Stimulated activated CD8-positive, alpha-beta memory T cell treated with anti-CD3 and anti-CD28 coated beads, Interleukin-7, amount 100 ng/mL, for 1 hour (primary cell): ENCODE measurements around the gene GSTM3.
"Not testable (repeated sequence)": the region's sequence is repeated elsewhere in the genome, so short reads cannot be mapped to it uniquely, and the experiment has no call there.

Experiments used
- DNase-seq, 2 donors: peaks; one replicate each; pipeline ENCODE4 v3.0.0-alpha.2; 2020; ENCODE audit warnings: low read depth in 2 of 2

GSTM3 gene

DNA sequence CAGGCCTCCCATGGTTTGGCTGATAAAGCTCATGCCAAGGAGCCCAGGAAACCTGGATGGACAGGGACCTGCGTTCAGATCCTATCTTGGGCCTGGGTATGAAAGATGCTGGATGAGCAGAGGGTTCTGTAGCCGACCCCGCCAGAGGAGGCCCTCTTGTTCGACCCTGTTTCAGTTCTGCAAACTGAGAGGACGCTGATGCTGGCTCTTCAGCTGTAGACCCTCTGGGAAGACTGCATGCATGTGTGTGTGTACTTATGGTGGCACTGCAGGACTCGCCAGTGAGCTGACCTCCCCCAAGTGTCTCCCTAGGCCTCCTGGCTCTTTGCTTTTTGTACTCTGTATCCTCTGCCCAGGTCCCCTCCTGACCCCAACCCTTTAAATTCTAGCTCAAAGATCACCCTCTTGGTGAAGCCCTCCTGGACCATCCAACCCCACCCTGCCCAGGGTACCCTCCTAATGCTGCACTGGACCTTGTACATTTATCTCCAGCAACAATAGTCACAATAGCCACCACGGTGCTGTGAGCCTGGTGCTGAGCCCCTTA is 21.3 kb upstream of the GSTM3 start:
- no peak for DNase-seq

DNA sequence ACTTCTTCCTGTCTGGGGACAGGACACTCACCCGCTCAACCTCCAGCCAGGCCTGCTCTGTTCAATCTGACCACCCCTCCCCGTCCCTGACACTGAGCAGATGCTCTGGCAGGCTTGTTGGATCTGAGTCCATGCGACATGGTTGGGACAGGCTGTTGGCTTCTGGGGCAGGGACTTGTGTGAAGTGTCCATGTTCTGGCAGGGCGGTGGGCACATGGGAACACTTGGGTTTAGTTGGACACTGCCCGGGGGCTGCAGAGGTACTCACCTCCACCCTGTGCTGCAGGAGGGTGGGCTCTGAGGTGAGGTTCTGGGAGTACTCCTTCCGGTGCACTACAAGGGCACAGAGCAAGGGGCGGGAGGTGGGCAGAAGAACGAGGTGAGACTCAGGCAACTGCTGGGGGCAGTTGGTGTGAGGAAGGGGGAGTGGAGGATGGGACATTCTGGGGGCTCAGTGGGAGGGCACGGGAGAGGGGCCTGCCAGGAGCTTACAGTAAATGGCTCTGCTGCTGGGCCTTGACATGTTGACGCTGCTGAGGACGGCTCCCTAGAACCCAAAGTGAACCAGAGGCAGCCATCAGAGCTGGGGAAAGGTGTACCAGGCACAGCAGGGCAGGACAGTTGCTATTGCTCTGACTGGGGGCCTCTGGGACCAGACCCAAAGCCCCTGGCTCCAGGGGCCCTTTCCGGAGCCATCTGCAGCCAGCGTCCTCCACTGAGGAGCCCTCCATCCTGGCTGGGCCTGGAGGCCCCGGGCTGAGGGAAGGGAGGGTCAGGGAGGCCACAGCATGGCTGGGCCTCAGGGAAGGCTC is 20.6 kb upstream of the GSTM3 start:
- DNase-seq: no peak

DNA sequence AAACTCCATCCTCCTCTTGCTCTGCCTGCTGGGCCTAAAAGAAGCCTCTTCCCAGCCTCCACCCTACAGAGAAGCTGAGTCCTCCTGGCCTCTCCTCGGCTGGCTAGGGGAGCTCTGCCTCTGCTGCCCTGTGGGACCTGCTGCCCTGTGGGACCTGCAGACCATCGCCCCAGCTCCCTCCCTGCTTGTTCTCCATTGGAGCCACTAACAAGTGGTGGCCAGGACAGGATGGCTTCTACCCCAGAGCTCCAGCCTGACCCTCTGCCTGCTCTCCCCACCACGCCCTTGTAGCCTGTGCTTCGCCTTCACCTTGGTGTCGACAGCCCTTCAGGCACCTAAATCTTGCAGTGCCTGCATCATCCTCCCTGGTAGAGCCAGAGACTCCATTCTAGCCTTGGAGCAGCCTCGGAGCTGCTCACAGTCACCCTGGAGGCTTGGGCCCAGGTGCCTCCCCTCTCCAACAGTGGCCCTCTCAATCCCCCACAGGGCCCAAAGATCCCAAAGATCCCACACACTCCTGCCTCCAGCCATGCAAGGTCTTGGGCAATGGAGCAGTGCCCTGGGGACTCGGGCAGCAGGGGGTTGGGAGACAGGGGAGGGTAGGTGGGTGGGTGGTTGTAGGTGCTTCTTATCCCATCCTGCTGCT is 19.9 kb upstream of the GSTM3 start:
- no peak for DNase-seq

DNA sequence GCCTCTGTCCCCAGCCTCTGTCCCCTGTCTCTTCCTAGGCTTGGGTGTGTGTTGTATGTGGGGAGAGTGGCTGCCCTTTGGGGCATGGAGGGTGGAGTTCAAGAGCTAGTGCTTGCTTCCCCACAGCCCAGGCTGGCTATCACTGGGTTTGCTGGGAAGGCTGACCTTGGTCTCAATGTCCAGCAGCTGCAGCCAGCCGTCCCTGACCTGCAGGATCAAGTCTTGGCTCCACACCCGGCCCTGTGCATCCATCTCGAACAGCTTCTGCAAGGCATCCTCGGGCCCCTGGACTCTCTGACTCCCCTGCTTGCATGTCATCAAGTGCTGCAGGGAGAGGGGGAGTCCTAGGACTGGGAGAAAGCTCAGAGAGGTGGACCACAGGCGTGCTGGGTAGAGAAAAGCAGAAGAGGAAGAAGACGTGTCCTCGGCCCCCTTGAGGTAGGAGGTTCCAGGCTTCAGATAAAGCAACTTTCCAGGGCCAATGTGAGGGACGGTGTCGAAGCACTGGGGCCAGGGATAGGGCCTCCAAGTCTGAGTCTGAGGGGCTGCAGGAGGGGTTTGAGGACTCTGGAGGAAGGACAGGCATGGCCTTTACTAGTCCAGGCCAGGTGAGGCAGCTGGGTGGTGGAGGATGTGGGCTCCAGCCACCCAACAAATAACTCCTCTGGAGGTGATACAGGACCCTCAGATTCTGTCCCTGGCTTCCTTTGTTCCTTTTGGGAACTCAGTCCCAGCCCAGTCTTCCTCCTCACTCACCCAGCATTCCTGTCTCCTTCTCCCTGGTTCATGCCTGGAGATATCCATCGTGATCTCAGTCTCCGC is 18.9 kb upstream of the GSTM3 start:
- no peak for DNase-seq

DNA sequence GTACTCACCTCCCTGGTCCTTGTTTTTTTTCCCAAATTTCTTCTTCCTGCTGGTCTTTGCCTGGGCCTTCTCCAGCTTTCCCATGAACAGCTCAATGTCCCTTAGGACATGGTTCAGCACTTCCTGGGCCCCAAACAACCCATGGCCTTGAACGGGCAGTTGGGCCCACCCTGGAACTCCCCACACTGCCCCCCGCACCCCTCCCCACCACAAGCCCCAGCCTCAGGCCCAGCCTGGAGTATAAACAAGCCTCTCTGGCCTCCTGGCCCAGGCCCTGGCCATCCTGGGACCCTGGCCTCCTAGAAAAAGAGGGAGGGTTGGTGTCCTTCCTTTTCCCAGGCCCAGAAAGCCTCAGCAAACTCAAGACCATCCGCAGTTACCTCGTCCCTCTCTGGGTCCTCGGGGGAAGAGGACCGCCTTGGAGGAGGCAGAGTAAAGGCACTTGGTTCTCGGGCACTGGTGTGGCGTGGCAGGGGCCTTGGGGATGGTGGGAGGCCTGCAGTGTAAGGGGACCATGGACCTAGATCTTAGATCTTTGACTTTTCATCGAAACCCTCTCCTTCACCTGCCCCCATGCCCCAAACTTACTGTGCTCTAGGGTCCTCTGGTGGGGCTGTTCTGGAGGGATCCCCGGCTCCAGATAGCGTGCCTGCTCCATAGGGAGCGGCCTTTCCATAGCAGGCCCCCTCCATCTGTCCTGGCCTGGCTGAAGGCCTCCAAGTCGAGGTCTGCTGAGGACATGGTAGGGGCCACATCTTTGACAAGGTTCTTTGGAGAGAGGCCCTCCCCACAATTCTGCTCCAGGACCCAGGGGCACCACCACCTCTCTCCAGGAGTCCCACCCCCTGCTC is 17.3 kb upstream of the GSTM3 start:
- DNase-seq: no peak

DNA sequence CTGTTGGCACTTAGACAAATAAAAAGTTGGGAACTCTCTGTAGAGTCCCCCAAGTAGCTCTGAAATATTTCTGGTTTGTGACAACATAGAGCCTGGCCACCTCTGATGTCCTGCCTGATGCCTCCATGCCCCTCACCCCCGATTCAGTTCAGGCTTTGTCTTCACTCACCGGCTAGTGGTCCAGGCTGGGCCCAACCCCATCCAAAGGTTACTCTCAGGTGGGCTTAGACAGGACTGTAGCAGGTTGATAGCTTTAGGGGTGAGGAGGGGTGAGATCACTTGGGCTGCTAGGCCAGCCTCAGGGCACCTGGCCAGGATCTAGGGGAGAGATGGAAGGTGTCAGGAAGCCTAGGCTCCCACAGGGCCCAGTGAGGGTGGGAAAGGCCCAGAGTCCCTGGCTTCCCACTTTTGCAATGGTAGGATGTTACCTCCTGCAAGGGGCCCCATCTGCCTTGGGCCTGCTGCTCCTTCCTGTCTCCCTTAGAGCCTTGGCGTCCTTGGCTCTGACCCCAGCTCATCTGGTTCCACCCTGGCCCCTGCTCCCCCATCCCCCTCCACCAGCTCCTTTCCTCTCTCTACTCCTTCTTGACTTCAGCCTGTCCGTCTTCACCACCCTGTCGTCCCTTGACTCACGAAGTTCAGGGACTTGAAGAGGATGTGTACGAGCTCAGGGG is 16.1 kb upstream of the GSTM3 start:
- DNase-seq: no peak

DNA sequence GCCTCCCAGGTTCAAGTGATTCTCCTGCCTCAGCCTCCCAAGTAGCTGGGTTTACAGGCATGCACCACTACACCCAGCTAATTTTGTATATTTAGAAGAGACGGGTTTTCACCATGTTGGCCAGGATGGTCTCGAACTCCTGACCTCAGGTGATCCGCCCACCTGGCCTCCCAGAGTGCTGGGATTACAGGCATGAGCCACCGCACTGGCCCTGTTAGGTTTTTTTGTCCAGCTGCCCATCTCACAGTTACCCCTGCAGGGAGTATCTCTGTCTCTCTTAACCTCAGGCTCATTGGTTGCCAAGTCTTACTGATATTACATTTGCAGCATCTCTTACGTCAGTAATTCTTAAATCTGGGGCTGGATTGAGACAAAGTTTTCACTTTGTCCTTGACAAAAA is 15.5 kb upstream of the GSTM3 start:
- DNase-seq: not testable (repeated sequence)

DNA sequence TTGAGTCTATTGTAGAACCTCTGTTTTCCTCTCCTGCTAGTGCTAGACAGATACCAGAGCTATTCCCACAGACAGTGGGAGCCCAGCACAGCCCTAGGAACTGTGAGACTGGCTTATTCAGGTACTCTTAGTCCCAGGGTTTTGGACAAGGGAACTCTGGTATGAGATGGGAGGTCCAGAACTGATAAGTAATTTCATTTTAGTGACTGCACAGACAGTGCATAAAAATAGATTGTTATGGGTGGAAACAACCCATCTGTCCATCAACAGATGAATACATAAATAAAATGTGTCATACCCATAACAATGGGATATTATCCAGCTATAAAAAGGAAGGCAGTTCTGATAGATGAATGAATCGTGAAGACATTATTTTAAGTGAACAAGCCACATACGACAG is 13.9 kb upstream of the GSTM3 start:
- DNase-seq: no peak

DNA sequence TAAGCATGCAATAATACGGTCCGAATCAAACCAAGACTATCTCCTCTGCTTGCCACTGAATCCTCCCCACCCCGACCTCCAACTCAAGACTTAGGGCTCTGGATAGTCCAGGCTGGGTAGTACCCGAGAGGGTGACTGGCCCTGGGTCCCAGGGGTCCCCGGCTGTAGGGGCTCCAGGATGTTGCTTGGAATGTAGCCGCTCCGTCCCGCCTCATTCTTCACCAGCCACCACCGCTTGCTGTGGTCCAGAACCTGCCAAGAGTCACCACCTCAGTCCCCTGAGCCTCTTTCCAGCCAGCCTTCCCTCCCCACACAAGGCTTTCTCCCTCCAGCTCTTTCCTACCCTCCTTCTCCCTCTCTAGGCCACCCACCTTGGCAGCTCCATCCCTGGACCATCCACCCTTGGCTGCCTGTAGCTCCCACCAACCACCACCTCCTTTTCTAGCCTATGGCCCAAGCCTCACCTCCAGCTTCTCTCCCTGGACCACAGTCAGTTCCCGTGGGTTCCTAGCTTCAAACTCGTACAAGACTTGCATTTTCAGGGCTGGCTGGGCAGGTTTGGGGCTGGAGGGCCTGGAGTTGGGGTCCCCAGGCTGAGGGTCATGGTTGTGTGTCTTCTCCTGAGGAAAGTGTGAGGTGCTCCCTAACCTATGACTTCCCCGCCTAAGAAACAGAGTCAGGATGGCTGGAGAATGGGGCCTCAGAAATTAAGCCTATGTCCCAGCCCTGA is 10.9 kb upstream of the GSTM3 start:
- DNase-seq: no peak

DNA sequence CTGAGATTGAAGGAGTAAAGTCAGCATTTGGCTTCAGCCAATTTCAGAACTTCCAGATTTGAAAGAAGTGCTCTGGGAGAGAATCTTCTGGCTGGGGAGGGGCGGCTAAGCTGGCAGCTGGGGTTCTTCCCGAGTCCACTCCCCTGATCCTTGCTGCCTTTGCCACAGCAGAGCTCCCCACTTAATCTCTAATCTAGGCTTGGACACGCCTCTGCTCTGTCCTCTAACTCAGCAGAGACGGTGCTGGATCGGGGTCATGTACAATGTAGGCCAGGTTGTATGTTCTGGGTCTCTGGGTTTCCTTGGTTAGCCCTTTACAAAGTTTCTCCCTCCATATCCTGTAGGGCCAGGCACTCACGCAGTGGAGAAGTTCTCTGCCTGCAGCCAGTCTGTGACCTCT is 10.1 kb upstream of the GSTM3 start:
- DNase-seq: no peak

DNA sequence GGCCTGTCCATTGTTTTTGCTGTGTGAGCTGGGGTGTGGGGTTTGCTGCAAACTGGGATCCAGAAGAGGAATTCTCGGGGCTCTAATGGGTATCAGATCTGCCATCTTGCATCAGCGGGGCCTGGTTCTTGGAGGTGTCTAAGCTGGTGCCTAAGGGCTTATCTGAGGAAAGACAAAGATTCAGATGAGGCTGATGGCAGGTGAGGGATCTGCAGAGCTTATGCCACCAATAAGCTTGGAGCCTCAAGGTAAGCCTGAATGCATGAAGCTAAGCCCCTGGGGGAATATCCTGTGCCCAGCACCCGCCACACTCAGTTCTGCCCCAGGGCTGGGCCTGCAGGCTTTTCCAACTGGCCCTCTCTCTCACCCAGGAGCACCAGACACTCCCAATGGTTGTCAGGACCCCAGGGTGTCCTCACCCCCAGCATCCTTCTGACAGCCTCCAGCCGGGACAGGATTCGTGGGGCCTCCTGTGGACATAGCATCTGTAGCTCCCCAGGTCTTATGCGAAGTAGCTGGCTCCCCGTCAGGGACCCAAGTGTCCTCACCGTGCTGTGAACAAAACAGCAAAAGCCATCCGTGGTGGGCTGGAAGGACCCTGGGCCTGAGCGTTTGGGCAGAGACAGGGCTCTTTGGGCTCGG is 9.5 kb upstream of the GSTM3 start:
- DNase-seq: no peak

DNA sequence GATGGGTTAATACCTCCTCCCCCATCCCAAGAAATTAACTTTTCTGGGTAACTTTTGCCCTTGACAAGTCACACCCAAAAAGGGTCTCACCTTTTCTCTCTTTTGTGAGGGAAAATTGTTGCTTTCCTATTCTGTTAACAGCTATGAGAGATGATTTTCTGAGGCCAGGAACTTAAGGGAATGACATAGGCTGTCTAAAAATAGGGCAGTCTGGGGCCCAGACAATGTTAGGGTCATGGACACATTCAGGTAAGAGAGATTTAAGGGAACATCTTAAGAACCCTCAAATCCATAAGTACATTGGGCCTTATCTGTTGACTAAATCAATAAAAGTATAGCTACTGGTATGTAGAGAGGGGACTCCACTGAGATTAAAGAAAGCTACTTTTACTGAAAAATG is 8.4 kb upstream of the GSTM3 start:
- DNase-seq: no peak

DNA sequence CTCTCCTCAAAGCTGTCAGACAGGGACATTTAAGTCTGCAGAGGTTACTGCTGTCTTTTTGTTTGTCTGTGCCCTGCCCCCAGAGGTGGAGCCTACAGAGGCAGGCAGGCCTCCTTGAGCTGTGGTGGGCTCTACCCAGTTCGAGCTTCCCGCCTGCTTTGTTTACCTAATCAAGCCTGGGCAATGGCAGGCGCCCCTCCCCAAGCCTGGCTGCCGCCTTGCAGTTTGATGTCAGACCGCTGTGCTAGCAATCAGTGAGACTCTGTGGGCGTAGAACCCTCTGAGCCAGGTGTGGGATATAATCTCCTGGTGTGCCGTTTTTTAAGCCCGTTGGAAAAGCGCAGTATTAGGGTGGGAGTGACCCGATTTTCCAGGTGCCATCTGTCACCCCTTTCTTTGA is 7.5 kb upstream of the GSTM3 start:
- not testable (repeated sequence) for DNase-seq

DNA sequence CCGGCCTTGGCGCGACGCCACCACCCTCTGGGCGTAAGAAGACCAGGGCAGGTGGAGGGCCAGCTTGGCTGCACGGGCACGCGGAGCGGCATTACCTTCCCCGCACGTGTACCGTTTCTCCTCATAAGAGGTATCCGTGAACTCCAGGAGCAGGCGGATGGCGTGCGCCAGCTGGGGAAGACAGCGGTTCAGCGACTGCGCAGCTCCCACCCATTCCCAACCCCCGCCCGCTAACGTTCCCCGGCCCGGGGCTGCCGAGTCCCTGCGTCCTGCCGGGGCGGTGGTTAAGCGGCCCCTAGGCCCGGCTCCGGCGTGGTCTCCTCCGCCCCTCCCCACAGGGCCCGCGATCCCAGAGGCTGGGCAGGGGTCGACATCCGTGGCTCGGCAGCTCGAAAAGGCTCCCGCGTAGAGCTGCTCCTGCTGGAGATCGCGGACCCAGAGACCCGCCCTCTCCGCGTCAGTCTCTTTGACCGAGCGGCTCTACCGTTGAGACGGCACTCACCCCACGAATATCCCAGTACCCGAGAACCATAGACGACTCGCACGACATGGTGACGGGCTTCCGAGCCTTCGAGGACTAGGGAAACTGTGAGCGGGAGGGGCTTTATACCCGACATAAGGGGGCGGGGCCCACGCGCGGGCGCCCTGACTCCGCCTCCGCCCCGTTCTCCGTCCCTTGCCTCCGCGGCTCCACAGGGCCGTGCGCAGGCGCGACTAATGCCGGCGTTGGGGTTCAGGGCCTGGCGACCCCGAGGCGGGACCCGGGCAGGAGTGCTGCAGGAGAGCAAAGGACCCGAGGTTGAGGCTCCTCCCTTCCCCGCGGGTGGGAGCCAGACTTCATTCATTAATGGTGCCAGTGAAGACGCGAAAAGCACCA is 862 bp downstream of the GSTM3 start:
- peak; percentile 65 for DNase-seq

DNA sequence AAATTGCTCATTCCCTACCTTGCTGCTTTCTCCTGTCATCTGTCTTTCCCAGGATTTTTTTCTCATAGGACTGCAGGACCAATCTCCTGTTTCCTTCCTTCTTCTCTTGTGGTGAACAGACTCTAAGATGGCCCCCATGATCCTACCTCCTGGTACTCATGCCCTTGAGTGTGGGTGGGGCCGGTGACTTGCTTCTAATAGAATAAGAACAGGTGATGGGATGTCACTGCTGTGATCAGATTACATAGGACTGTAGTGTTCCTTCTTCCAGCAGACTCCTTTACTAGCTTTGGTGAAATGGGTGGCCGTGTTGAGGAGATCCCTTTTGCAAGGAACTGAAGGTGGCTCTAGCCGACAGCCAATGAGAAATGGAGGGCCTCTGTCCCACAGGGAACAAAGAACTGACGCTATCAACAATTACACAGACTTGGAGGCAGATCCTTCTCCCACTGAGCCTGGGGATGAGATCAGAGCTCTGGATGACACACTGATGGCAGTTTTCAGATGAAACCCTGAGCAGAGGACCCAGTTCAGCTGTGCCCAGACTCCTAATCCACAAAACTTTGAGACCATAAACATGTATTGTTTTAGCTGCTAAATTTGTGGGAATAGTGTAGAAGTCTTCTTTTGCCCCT is 7.5 kb downstream of the GSTM3 start:
- no peak for DNase-seq

DNA sequence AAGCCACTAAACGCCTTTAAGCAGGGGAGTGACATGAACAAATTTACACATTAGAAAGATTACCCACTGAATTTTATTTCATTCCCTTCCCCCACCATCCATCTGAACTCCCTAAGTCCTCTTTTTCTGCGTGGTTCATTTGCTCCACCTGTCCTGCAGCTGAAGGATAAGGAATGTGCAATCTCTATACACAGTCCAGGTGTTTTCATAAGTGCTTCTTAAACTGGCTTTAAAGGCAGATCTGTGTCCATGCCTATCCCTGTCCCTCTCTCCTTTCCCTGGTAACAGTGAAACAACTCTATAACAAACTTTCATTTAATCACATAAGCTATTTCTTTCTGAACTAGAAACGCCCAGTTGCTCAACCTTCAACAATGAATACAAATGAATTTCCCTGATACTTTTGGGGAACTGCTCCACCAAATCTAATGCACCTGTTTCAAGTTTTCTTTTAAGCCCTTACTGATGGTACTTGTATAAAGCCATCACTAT is 8.4 kb downstream of the GSTM3 start:
- no peak for DNase-seq

DNA sequence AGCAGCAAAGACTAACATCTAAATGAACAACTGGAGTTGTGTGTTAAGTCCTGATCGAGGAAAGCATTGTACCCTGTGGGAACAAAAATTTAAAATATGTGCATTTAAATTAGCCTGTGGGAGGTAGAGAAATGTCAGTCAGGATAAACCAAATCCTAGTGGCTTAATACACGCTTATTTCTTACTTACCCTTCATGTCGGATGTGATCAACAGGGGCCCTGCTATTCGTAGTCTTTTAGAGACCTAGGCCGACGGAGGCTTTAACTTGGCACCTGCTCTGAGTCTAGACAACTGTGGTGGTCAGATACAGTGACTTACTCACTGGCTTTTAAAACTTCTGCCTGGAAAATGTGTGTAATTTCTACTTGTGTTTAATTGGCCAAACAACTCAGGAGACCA is 10.2 kb downstream of the GSTM3 start:
- DNase-seq: no peak

DNA sequence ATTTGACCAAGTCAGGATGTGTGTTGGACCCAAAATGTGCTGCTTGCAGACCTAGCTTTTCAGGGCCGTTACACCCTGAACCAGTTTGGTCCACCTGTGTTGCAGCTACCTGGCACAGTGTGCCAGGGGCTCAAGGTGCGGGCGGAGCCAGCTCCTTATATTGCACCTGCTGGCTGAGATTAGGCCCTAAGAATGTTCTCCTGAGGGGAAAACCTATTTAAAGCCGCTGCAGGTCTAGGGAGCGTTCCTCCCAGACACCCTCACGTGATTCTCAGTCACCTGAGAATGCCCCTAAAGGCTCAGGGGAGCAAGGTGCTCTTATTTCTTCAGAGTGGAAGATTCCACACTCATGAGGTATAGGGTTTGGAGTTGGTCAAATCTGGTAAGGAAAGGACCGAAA is 12.0 kb downstream of the GSTM3 start:
- no peak for DNase-seq
